DMS53 treated with DMSO at 0.1 percent for 48 hours (cell line): ENCODE data around the gene SPRR2A.
"Not testable (repeated sequence)": the region's sequence is repeated elsewhere in the genome, so short reads cannot be mapped to it uniquely, and the experiment has no call there.

Experiments
- DNase-seq: peaks from one replicate; lab custom pipeline; 2025; ENCODE audit not compliant: unreplicated experiment; lab: John Stamatoyannopoulos, UW

The SPRR2A gene

GRCh38 chr1:153057375-153057774 lies at the start of gene SPRR2A:
Gene SPRR2A, minus strand, starts transcription at chr1:153057512. Its CDS starts 777 bp downstream, at chr1:153056735.
- no peak for DNase-seq

GRCh38 chr1:153100245-153100644 lies 42.9 kb upstream of the SPRR2A start:
- DNase-seq = no peak

- DNase-seq = no peak
Measured at GRCh38 chr1:153099461-153100045, 42.2 kb upstream of the SPRR2A start.

- no peak for DNase-seq
Measured at GRCh38 chr1:153095764-153096163, 38.5 kb upstream of the SPRR2A start.

- no peak for DNase-seq
Measured at GRCh38 chr1:153094426-153094825, 37.1 kb upstream of the SPRR2A start, which contains the start of gene SPRR2E. Gene SPRR2E, minus strand, starts transcription at chr1:153094526. Its CDS starts 775 bp downstream, at chr1:153093751.

GRCh38 chr1:153087652-153088051 lies 30.3 kb upstream of the SPRR2A start:
- DNase-seq = no peak

- no peak for DNase-seq
Measured at GRCh38 chr1:153081736-153082135, 24.4 kb upstream of the SPRR2A start.

- no peak for DNase-seq
Measured at GRCh38 chr1:153072806-153073726, 15.8 kb upstream of the SPRR2A start.

- no peak for DNase-seq
Measured at GRCh38 chr1:153071511-153071910, 14.2 kb upstream of the SPRR2A start, which contains the start of gene SPRR2B. Gene SPRR2B, minus strand, starts transcription at chr1:153071611. Its CDS starts 772 bp downstream, at chr1:153070839.

- no peak for DNase-seq
Measured at GRCh38 chr1:153070243-153070642, 12.9 kb upstream of the SPRR2A start.

GRCh38 chr1:153058826-153059784 lies 1.8 kb upstream of the SPRR2A start:
- DNase-seq = no peak

GRCh38 chr1:153058154-153058553 lies 842 bp upstream of the SPRR2A start:
- DNase-seq = no peak

- DNase-seq = not testable (repeated sequence)
Measured at GRCh38 chr1:153056111-153056510, 1.2 kb downstream of the SPRR2A start.

- DNase-seq = no peak
Measured at GRCh38 chr1:153049211-153049610, 8.1 kb downstream of the SPRR2A start.

- DNase-seq = no peak
Measured at GRCh38 chr1:153040950-153041631, 16.2 kb downstream of the SPRR2A start, which contains the start of gene SPRR2D. Gene SPRR2D, minus strand, starts transcription at chr1:153041120. Its CDS starts 774 bp downstream, at chr1:153040346.

- DNase-seq = no peak
Measured at GRCh38 chr1:153035211-153035610, 22.1 kb downstream of the SPRR2A start.

- no peak for DNase-seq
Measured at GRCh38 chr1:153032677-153033308, 24.5 kb downstream of the SPRR2A start.

GRCh38 chr1:153032073-153032472 lies 25.2 kb downstream of the SPRR2A start:
- DNase-seq = no peak

GRCh38 chr1:153030895-153031294 lies 26.4 kb downstream of the SPRR2A start, which contains the start of gene SPRR1B:
Gene SPRR1B, plus strand, starts transcription at chr1:153031203. Its CDS starts 1,143 bp downstream, at chr1:153032346.
- DNase-seq = no peak

- no peak for DNase-seq
Measured at GRCh38 chr1:153028766-153029165, 28.5 kb downstream of the SPRR2A start.
